GM10248 (cell line): ENCODE measurements around the gene GRB10.

ENCODE experiments used
- CTCF ChIA-PET: fragments of 300-600 bp; sonication (Branson Sonifier 250); formaldehyde crosslinking; extraction: SDS; loops from one replicate; lab custom pipeline; 2021; ENCODE audit warnings: antibody characterized with exemption; lab: Yijun Ruan, JAX
- POLR2A ChIA-PET: fragments of 350-650 bp; sonication (Branson Sonifier 250); formaldehyde crosslinking; extraction: SDS; loops from one replicate; lab custom pipeline; 2020; ENCODE audit warnings: antibody characterized with exemption; lab: Yijun Ruan, JAX
- DNase-seq: peaks from one replicate; pipeline ENCODE4 v3.0.0; 2012; ENCODE audit errors: extremely low spot score
- TF ChIP-seq, protein P1 (sequence below): IDR thresholded peaks from 2 replicates; pipeline ENCODE4 v1.5.1; 2012; ENCODE audit warnings: mild to moderate bottlenecking, low read depth; ENCODE audit errors: extremely low read depth, missing control alignments, control extremely low read depth

GRB10 gene

DNA sequence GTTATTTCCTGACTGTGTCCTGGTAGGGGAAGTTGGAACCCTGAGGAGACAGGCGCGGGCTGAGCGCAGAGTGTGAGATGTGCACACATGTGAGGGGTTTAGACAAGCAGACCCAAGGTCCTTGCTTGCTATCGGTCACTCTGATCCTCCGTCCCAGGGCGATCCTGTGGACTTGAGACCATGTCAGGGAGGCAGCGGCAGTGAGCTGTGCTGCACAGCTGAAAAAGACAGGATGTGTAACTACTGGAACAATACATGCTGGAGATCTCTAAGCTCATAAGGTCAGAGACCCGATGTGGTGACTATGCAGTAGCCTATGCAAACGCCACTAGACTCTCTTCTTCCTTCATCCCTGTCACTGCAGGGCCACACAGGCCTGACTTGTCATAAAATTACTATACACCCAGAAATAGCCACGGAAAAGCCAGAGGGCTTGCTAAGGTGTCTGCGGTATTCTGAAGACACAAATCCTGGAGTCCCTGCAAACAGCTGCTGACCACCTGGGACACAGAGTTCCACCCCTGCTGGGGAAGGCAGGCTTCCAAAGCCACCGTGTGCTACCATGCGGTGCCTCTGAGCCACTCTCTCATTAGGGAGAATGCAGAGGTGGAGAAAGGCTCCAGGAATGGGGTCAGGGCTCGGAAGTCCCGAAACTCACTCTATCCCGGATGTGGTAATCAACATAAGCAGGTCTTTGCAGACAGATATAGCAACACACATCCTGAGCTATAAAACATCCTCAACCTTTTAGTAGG is 126.4 kb downstream of the GRB10 start:
- DNase-seq: no peak
- ChIA-PET CTCF (interaction anchor here (1.4 to 2.8 kb wide), 2 partner anchors 12 to 22 kb away, joined by 3 to 9 read pairs; no protein-coding TSS in a partner anchor), POLR2A (no interaction called here)
- TF ChIP-seq, protein P1, sequence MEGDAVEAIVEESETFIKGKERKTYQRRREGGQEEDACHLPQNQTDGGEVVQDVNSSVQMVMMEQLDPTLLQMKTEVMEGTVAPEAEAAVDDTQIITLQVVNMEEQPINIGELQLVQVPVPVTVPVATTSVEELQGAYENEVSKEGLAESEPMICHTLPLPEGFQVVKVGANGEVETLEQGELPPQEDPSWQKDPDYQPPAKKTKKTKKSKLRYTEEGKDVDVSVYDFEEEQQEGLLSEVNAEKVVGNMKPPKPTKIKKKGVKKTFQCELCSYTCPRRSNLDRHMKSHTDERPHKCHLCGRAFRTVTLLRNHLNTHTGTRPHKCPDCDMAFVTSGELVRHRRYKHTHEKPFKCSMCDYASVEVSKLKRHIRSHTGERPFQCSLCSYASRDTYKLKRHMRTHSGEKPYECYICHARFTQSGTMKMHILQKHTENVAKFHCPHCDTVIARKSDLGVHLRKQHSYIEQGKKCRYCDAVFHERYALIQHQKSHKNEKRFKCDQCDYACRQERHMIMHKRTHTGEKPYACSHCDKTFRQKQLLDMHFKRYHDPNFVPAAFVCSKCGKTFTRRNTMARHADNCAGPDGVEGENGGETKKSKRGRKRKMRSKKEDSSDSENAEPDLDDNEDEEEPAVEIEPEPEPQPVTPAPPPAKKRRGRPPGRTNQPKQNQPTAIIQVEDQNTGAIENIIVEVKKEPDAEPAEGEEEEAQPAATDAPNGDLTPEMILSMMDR: no peak

- POLR2A ChIA-PET: no interaction called here
- TF ChIP-seq, protein P1: no peak
- DNase-seq: no peak
- CTCF ChIA-PET: interaction anchor here (1.4 to 2.8 kb wide), 2 partner anchors 11 to 22 kb away, joined by 3 to 9 read pairs; no protein-coding TSS in a partner anchor
Observed at GRCh38 chr7:50655490-50655889, 127.2 kb downstream of the GRB10 start.

GRCh38 chr7:50655020-50655419 is 127.7 kb downstream of the GRB10 start:
- ChIA-PET POLR2A (no interaction called here), CTCF (interaction anchor here (1.1 to 2.8 kb wide), 3 partner anchors 11 to 24 kb away, joined by 3 to 9 read pairs (median 3); no protein-coding TSS in a partner anchor)
- TF ChIP-seq, protein P1: no peak
- DNase-seq: no peak

GRCh38 chr7:50653981-50654425 is 128.7 kb downstream of the GRB10 start:
- CTCF ChIA-PET: interaction anchor here (0.8 to 2.8 kb wide), 3 partner anchors 20 to 25 kb away, joined by 3 to 9 read pairs (median 5); no protein-coding TSS in a partner anchor
- POLR2A ChIA-PET: no interaction called here
- TF ChIP-seq, protein P1: no peak
- no peak for DNase-seq

- no peak for DNase-seq
- ChIA-PET POLR2A (no interaction called here), CTCF (interaction anchor here (0.8 to 2.8 kb wide), 2 partner anchors 19 to 21 kb away, joined by 5 to 9 read pairs; no protein-coding TSS in a partner anchor)
- TF ChIP-seq, protein P1: no peak
Observed at GRCh38 chr7:50653126-50653864, 129.4 kb downstream of the GRB10 start.

DNA sequence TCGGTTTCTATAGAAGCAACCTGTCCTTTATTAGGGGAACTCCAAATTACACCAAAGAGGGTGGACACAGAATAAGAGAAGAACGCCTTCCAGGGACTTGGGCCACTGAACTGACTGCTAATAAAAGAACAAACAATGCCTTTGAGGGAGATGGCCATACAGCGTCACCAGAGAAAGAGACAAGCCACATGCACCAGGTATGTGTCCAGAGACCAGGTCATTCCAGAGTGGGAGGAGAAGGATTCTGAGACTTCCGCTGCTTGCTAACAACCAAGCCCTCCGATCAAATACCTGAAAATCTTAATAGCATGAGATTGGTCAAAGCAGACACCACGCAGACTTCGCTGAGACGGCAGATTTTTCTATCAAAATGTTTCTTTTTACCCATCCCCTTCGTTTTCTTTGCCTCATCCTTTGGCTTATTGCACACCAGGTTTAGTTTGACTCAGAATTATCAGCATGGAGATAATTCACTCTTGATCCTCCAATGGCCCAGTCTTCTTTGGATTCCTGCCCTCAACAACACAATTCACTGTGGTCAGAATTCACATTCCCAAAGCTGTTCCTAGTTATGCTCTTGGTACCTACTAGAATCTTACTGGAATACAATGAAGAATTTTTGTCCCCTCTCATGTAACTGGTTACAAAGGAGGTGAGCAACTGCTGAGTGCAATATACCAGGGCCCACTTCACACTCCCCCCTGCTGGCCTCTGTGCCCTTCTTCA is 130.1 kb downstream of the GRB10 start:
- CTCF ChIA-PET: no interaction called here
- TF ChIP-seq, protein P1: no peak
- DNase-seq: no peak
- POLR2A ChIA-PET: no interaction called here
